Non-pigmented ciliary epithelial cell (primary cell): Measurements from ENCODE around the gene OR6C1.
"Not testable (repeated sequence)": the region's sequence is repeated elsewhere in the genome, so short reads cannot be mapped to it uniquely, and the experiment has no call there.

Experiments
- DNase-seq: peaks from one replicate; pipeline ENCODE4 v3.0.0-alpha.2; 2010; ENCODE audit warnings: low read depth

OR6C1 gene

DNA sequence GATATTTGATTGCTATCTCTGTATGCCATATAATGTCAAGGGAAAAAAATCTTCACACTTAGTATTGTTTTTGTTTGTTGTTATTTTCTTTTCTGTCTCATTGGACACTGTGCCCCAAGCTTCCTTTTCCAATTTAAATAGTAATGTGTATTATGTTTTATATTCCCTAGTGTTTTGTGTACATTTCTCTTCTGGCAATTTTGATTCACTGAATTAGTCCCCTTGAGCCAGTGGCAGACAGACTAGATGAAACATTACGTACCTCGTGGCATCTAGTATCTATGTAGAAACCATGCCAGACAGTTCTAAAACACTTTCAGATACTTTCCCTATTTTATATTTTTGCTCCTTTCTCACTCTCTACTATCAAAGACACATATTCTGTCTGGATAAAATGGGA lies at the start of gene OR6C1:
TSS of gene OR6C1 (plus strand) at position 301 of the 400 bp plus-strand sequence. CDS start 6,257 bp downstream, outside the sequence.
- DNase-seq = no peak

DNA sequence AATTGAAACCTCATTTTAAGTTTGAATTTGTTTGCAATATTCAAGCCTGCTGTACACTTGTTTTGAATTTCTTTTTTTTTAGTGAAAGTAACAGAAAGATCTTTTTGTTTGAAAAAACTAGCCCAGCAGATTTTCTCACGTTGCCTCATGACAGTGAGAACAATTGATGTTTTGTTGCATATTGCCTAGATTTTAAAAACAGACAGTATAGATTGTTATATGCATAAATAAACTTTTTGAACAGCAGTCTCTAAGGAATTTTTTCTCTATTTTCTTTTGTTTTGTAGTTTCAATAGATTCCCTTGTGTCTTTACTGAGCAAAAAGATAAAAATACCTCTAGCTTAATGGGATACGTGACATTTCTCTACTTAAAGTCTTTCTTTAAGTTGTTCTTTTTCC lies 33.2 kb upstream of the OR6C1 start:
- no peak for DNase-seq

DNA sequence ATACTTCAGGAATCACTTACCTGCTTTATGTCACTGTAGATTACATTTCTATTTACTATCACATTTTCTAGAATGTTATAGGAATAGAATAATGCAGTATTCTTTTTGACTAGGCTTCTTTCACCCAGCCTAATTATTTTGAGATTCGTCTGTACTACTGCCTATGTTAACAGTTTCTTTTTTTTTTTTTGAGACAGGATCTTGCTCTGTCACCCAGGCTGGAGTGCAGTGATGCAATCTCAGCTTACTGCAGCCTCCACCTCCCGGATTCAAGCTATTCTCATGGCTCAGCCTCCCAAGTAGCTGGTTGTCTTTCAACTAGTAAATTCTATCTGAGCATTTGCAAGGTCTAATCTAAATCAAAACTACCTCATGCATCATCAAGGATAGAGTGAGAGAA lies 24.1 kb upstream of the OR6C1 start:
- DNase-seq = no peak

DNA sequence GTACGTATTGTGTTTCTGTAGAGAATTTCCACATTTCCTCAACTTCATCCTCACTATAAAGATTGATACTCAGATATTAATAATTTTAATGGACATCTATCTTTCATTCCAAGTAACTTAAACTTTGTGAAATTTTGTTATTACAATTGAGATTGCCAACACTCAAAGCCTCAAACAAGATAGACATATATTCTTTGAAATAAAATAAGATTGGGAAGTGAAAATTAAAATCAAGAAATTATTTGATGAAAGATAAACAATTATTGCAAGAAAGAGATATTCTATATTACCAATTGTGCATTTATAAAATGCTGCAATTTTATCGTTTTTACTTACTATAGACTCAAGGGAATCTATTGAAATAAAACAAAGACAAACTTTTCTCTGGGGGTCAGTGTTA lies 17.7 kb upstream of the OR6C1 start, which contains the start of gene OR6C6:
TSS of gene OR6C6 (minus strand) at position 101 of the 400 bp plus-strand sequence. CDS start 1,337 bp downstream, outside the sequence.
- no peak for DNase-seq

GRCh38 chr12:55320201-55320600 lies 6.1 kb downstream of the OR6C1 start:
- DNase-seq = no peak

DNA sequence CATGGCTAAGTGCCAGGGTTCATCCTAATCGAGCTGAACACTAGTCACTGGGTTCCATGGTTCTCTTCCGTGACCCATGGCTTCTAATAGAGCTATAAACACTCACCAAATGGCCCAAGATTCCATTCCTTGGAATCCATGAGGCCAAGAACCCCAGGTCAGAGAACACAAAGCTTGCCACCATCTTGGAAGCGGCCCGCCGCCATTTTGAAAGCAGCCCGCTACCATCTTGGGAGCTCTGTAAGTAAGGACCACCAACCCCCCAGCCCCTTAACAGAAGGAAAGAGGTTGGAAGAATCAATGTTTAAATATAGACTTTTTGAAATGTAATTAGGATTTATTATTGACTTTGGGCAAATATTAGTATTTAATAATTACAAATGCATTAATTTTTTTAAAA lies 11.7 kb downstream of the OR6C1 start:
- DNase-seq = not testable (repeated sequence)

DNA sequence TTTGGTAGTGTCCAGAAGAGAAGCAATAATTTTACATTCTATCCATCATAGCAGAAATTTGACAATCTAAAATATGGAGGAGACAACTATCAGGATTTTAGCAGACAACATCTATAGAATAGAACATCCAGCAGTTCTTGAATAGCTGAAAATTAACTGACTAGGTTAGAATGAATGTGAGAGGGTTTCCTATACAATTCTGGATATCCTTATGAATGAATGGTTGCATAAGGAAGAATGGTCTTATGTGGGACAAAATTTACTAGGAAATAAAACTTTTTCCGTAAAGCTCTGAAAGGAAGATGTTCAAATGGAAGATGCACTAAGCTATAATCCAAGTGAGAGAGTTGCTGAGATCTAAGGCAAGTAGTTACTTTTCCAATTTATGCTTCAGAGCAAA lies 16.3 kb downstream of the OR6C1 start, which contains the start of gene OR6C3:
TSS of gene OR6C3 (plus strand) at position 301 of the 400 bp plus-strand sequence. CDS start 955 bp downstream, outside the sequence.
- no peak for DNase-seq

DNA sequence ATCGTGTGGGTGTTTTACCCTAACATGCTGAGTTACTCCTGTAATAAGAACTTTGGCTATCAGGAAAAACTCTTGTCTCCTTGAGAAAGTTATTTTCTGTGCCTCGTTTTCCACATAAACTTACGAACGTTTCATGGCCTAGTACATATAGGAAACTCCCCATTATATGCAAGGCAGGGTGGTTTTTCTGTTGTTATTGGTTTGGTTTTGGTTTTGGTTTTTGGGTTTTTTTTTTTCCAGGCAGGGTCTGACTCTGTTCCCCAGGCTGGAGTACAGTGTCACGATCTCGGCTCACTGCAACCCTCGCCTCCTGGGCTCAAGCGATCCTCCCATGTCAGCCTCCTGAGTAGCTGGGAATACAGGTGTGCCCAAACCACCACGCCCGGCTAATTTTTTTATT lies 21.9 kb downstream of the OR6C1 start:
- no peak for DNase-seq

GRCh38 chr12:55355338-55355737 lies 41.2 kb downstream of the OR6C1 start:
- DNase-seq = not testable (repeated sequence)

DNA sequence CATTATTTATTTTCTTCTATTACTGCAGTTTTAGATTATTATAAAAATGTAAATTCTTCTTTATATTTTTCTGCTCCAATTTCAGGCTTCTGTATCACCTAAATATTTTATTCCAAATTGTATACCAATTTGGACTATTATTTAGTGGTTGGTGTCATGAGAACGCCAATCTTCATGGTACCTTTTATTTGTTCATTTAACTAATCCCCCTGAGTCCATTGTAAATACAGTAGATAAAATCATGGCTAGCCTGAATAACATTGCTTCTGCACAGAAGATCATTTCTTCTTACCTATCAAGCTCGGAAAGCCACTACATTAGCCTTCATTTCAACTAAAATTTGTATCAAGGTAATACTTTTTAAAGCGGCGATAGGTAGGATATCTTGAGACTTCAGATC lies 48.5 kb downstream of the OR6C1 start, which contains the start of gene OR6C75:
TSS of gene OR6C75 (plus strand) at position 301 of the 400 bp plus-strand sequence. CDS start 2,136 bp downstream, outside the sequence.
- no peak for DNase-seq

- DNase-seq = no peak
Observed at GRCh38 chr12:55365086-55365485, 50.9 kb downstream of the OR6C1 start.
